Hematopoietic multipotent progenitor cell treated with erythropoietin and hydrocortisone succinate and interleukin-3 and kit ligand, for 4 days (in vitro differentiated cells): Measurements from ENCODE around the gene SLC39A11.
"Not testable (repeated sequence)": the region's sequence is repeated elsewhere in the genome, so short reads cannot be mapped to it uniquely, and the experiment has no call there.

Source experiments
- DNase-seq: peaks from one replicate; pipeline ENCODE4 v3.0.0-alpha.2; 2015

The SLC39A11 gene

GRCh38 chr17:72732893-72733618 is 359.4 kb downstream of the SLC39A11 start:
- no peak for DNase-seq

- DNase-seq = peak; percentile 90
Observed at GRCh38 chr17:72730077-72730476, 362.4 kb downstream of the SLC39A11 start.

GRCh38 chr17:72726936-72727335 is 365.6 kb downstream of the SLC39A11 start:
- DNase-seq = peak; percentile 78

DNA sequence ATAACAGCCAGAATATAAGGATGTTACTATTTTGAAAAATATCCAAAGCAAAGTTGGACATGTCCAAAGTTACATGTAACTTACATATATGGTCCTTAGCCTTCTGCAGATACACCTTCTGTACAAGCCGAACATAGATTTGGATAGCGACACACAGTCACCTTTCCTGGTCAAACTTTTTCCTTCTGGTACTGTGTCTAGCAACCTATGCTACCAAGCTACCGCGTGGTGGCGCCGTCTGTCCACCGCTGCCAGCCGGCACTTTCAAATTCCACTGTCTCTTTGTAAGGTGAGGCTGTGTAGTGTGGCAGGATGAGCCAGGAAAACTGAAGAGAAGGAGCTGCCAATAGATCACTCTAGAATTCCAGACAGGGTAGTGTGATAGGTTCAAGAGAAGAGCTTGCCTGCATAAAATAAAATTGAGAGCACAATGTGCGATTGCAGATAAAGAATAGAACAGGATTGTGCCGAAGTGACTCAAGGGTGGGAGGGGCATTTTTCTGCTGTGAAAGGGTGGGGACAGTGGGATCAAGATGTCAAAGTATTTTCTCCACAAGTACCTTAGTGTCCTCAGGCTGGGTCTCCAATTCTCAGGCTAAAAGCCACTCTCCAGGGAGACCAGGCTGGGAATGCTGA is 366.9 kb downstream of the SLC39A11 start:
- DNase-seq = peak; percentile 78

DNA sequence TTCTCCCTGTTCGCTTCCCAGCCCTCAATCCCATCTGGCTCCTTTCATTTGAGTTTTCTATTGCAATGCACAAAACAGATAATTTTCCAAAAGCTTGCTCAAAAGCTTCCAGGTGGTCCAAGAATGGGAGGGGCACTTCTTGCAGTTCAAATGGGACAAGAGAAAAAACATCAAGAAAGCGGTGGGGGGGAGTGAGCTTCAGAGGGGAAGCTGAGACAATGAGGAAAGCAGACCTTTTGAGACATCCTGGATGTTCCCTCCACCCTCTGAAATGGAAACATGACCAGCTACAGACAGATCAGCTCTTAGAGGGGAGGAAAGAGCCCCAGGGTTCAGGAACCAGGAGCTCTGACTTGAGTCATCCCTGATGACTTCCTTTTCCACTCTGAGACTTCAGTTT is 368.2 kb downstream of the SLC39A11 start:
- no peak for DNase-seq

DNA sequence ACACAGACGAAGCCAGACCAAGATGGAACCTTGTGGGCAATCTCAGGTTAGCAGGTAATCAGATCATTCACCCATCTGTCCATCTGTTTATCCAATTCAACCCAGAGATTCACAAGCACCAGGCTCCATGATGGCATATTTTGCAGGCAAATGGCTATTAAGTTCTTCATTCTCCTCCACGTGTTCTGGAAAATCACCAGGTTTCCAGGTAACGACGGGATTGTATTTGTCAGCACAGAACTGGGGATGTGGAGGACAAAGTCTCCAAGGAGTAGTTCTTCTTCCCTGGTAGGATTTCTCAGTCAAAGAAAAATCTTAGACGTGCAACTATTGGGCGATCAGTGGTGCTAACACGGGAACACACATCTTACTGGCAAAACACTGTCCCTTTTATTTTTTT is 368.8 kb downstream of the SLC39A11 start:
- DNase-seq = no peak

DNA sequence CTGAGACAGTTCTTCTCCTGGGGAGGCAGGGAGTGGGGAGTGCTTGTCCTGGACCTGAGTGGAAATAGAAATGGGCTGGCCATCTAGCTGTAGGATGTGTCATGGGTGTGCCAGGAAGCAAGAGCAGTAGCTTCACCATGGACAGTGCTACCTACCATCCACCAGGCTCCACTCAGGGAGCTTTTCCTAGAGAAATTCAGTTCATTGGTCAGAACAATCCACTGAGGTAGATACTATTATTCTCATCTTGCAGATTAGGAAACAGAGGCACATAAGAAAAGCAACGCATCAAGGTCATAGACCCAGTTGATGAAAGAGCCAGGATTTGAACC is 372.0 kb downstream of the SLC39A11 start:
- DNase-seq = no peak

DNA sequence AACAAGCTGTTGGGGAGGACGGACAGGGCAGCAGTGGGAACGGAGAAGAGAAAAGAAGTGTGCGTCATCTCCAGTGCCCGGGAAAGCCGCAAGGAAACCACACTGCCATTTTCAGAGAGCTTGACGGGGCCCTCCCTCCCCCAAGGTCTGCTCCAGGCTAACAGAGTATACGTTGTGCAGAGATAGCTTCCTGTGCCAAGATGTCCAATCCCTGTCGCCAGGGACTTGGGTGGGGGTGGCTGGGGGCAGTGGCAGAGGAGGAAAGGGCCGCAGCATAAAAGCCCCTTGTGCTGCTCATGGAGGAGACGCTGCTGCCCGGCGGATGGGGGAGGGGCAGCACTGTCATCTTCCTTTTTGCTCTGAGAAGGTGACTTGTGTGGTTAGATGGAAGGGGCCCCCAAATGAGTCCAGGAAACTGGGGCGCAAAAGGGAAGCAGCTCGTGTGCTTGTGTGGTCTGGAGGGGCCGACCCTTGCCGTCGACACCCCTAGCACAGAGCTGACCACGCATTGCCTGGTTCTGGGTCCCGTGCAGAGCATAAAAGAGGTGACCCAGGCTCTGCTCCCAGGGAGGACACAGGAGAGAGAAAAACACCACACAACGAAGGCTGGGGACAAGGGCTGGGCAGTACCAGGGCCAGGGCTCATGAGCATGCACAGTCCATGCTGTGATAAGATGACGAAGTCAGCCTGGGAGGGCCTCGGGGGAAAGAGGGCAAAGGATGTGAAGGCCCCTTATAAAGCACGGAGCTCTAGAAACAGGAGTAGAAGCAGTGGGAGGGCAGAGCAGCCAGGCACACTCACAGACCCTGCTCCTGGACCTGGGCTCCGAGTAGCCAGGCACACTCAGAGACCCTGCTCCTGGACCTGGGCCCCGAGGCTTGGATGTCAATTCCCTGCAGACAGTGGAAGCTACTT is 372.7 kb downstream of the SLC39A11 start:
- peak; percentile 89 for DNase-seq

DNA sequence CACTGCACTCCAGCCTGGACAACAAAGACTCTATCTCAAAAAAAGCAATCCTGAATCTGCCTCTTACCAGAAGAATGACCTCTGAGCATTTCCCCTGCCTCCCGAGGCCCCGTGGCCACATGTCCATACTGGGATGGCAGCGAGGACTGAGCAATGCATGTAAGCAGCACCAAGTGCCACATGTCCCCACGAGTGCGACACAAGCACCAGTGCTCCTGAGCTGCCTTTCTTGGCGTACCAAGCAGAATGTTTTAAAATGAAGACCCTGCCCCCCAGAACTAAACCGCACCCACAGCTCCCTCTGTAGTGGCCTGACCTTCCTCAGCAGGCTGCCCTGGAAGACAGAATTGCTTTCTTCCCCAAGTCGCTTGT is 373.3 kb downstream of the SLC39A11 start:
- no peak for DNase-seq

DNA sequence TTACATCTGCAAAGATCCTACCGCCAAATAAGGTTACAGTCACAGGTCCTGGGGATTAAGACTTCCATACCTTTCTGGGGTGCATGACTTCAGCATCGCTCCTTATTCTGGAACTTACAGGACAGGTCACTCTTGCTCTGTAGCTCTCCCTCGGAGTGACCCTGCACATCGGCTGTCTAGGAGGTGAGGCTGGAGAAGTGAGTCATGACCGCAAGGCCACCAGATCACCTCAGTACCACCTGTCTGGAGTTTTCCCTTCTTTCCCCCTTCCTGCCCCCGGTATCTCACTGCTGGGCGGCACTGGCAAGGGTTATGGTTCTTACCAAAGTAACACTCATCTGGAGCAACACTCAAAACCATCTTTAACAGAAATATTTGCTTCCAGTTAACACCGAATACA is 374.8 kb downstream of the SLC39A11 start:
- DNase-seq = no peak

DNA sequence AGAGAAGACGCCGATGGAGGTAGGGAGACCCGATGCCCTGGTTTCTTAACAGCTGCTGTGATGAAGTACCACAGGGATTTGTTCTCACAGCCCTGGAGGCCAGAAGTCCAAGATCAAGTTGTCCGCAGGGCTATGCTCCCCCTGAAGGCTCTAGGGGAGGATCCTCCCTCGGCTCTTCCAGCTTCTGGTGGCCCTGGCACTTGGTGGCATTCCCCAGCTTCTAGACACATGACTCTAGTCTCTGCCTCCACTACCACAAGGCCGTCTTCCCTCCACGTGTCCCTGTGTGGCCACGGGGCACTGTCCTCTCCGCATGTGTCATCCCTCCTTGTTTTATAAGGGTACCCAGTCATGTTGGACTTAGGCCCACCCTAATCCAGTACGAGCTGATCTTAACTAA is 375.2 kb downstream of the SLC39A11 start:
- DNase-seq = no peak

- no peak for DNase-seq
Observed at GRCh38 chr17:72715906-72716572, 376.4 kb downstream of the SLC39A11 start.

- no peak for DNase-seq
Observed at GRCh38 chr17:72714357-72714966, 378.0 kb downstream of the SLC39A11 start.

DNA sequence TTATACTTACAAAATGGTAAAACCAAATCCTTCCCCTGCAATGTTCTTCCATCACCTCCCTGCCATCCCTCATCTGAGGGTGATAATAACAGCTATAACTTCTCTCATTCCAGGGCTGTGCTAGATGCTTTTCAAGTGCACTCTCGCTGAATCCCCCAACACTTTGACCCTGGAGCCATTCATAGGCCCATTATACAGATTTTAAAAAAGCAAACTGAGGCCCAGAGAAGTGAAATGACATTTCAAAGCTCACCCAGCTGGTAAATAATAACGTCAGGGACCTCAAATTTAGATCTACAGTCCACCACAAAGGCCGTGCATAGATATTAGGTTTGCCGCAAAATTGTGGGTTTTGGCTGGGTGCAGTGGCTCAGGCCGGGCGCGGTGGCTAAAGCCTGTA is 378.8 kb downstream of the SLC39A11 start:
- no peak for DNase-seq

DNA sequence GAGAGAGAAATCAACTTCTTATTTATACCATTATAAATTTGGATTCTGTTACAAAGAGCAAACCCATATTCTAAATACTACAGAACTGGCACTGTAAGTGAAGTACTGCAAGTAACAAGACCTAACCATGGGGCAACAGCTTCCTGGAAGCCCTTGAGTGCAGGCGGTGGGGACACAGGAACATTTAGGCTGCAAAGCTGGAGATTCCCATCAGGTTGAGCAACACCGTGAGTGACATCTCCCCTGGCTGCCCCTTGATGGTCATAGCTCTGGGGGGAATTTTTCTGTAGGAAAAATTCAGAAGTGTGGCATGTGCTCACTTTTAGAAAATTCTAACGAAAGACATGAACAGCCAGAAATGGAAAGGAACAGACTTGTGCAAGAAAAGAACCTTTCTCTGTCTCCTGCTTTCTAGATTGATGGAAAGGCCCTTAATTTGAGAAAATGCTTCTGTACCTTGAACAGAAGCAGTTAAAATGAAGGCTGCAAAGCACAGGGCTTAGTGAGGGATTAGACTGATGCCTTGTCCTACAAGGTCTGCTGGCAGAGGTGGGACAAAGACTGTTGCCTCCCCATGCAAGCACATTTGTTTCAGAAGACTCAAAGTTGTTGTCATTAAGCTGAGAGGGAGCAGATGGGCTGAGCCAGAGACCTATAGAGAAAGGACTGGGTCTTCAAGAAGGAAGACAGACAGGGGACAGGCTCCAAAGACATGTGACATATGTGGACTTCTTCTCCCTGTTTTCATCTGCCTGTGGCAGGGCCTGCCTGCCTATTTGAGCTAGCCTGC is 380.8 kb downstream of the SLC39A11 start:
- no peak for DNase-seq

DNA sequence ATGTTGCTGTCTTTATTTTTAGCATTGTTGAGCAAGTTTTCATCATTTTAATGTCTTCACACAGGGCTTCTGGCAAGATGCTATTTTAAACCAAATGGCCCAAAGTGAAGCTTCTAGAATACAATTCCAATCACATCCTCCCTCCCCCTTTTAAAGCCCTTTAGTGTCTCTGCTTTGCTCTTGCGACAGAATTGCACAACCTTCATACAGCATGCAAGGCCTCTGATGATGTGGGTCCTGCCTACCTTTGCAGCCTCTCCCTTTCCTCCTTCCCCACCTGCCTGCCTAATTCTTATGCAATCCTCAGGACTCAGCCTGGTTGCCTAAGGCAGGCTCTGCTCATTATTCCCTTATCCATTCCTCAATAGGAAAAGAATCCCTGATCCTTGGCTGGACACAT is 381.7 kb downstream of the SLC39A11 start:
- no peak for DNase-seq

GRCh38 chr17:72710202-72710601 is 382.3 kb downstream of the SLC39A11 start:
- DNase-seq = no peak

GRCh38 chr17:72708682-72709081 is 383.8 kb downstream of the SLC39A11 start:
- DNase-seq = not testable (repeated sequence)

GRCh38 chr17:72707881-72708280 is 384.6 kb downstream of the SLC39A11 start:
- no peak for DNase-seq

GRCh38 chr17:72706396-72706981 is 386.0 kb downstream of the SLC39A11 start:
- no peak for DNase-seq

DNA sequence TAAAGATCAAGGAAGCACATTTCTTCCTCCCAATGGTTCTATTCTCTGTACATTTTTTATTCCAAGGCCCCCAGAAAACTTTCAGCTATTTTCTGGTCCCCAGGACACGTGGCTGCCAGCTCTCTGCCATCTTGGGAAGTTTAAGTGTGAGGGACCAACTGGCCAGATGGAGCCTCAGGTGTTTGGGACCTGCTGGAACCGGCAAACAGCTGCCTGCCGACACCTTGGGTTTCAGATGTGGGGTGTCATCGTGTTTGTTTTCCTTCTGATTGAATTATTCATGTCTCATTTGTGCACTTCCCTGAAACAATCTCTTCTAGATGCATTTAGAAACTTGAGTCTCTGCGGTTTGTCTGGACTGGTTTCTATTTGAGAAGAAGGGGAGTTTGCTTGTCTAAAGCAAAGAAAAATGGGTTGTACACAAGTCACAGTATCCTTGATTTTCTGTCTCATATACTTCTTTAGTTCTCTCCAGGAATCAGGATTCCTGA is 386.5 kb downstream of the SLC39A11 start:
- no peak for DNase-seq
